ENCODE measurements around the gene RAMACL.

GRCh38 chr6:166567813-166568212 is 18.7 kb downstream of the RAMACL start:
- TF ChIP-seq CTCF (IDR thresholded peaks at IDR 0.05) (no peak), POLR2A (IDR thresholded peaks at IDR 0.05) (no peak)
